Measurements from ENCODE around the gene ARL6. TPM values are rescaled to one million over a fixed set of nuclear protein-coding genes. Genes with fewer than 3 reads are reported as not detected.
"Not testable (repeated sequence)": the region's sequence is repeated elsewhere in the genome, so short reads cannot be mapped to it uniquely, and the experiment has no call there.

The ARL6 gene
- total RNA-seq, 4 donors from 2014 or later, result 4.5 to 6.4 (median 5.6) TPM

GRCh38 chr3:97823046-97824004 lies 58.8 kb downstream of the ARL6 start:
- intact Hi-C loops (cut with DNase I; ENCODE audit: low total_unique reads), result no loop called here
- DNase-seq (ENCODE audit: low spot score in 2 of 2), result no peak
- H3K4me3 ChIP-seq (ENCODE audit: low read depth, poor library complexity, severe bottlenecking), result no peak overlapping the region
- 12 to 19% methylated on average over 17 of the region's 17 CpGs for WGBS, 2 donors
- TF ChIP-seq, protein P1, sequence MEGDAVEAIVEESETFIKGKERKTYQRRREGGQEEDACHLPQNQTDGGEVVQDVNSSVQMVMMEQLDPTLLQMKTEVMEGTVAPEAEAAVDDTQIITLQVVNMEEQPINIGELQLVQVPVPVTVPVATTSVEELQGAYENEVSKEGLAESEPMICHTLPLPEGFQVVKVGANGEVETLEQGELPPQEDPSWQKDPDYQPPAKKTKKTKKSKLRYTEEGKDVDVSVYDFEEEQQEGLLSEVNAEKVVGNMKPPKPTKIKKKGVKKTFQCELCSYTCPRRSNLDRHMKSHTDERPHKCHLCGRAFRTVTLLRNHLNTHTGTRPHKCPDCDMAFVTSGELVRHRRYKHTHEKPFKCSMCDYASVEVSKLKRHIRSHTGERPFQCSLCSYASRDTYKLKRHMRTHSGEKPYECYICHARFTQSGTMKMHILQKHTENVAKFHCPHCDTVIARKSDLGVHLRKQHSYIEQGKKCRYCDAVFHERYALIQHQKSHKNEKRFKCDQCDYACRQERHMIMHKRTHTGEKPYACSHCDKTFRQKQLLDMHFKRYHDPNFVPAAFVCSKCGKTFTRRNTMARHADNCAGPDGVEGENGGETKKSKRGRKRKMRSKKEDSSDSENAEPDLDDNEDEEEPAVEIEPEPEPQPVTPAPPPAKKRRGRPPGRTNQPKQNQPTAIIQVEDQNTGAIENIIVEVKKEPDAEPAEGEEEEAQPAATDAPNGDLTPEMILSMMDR (IDR thresholded peaks at IDR 0.05), result no peak
- no peak for TF ChIP-seq POLR2A (IDR thresholded peaks at IDR 0.05)

GRCh38 chr3:97825101-97825500 lies 60.5 kb downstream of the ARL6 start:
- TF ChIP-seq POLR2A (IDR thresholded peaks at IDR 0.05), result no peak
- TF ChIP-seq, protein P1 (IDR thresholded peaks at IDR 0.05), result no peak
- WGBS, 2 donors, result 58 to 72% methylated on average over 1 of the region's 1 CpG
- DNase-seq (ENCODE audit: low spot score in 2 of 2), result no peak
- no peak overlapping the region for H3K4me3 ChIP-seq (ENCODE audit: low read depth, poor library complexity, severe bottlenecking)
- intact Hi-C loops (cut with DNase I; ENCODE audit: low total_unique reads), result no loop called here

- intact Hi-C loops (cut with DNase I; ENCODE audit: low total_unique reads), result no loop called here
- 76% methylated on average over 2 of the region's 2 CpGs for WGBS, 2 donors
- DNase-seq (ENCODE audit: low spot score in 2 of 2), result no peak
- no peak overlapping the region for H3K4me3 ChIP-seq (ENCODE audit: low read depth, poor library complexity, severe bottlenecking)
- TF ChIP-seq, protein P1 (IDR thresholded peaks at IDR 0.05), result no peak
- no peak for TF ChIP-seq POLR2A (IDR thresholded peaks at IDR 0.05)
Observed at GRCh38 chr3:97827741-97828471, 63.3 kb downstream of the ARL6 start.

DNA sequence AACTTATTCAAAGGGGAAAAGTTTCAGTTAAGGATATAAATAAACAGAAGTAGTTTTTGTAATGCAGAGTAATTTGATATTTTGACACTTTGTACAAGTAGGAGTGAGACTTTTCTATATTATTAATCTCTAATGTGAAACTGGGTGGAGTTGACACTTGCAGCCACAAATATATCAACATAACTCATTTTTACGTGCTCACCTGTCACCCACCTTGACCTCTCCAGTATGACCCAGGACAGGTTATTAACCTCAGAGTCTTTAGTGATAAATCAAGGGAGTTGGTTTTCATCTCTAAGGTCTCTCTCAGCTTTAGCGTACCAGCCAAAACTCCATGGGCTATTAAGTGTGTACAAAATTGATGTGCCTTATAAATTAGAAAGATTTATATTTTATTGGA lies 64.6 kb downstream of the ARL6 start:
- no peak for TF ChIP-seq POLR2A (IDR thresholded peaks at IDR 0.05)
- TF ChIP-seq, protein P1 (IDR thresholded peaks at IDR 0.05), result no peak
- DNase-seq (ENCODE audit: low spot score in 2 of 2), result no peak
- intact Hi-C loops (cut with DNase I; ENCODE audit: low total_unique reads), result no loop called here
- WGBS, 2 donors, result 83% methylated on average over 2 of the region's 2 CpGs
- H3K4me3 ChIP-seq (ENCODE audit: low read depth, poor library complexity, severe bottlenecking), result no peak overlapping the region

DNA sequence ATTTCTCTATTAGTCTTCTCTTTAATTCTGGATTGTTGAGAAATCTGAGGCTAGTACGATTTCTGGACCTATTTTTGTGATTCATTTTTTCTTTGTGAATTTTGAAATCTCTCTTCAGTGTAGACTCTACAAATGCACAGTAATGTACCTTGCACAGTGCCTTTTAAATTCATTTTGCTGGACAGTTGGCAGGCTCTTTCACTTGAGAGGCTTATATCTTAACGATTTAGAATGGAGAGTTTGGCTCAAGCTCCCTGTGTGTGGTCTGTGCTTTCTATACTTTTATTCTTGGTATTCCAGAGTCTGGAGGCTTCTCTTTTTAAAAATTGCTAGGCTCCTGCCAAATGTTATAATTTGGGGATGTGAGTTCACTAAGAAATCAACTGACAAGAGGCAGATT lies 66.1 kb downstream of the ARL6 start:
- 47 to 57% methylated on average over 2 of the region's 2 CpGs for WGBS, 2 donors
- DNase-seq (ENCODE audit: low spot score in 2 of 2), result no peak
- intact Hi-C loops (cut with DNase I; ENCODE audit: low total_unique reads), result no loop called here
- no peak for TF ChIP-seq POLR2A (IDR thresholded peaks at IDR 0.05)
- no peak overlapping the region for H3K4me3 ChIP-seq (ENCODE audit: low read depth, poor library complexity, severe bottlenecking)

- intact Hi-C loops (cut with DNase I; ENCODE audit: low total_unique reads), result no loop called here
- no peak overlapping the region for H3K4me3 ChIP-seq (ENCODE audit: low read depth, poor library complexity, severe bottlenecking)
- TF ChIP-seq POLR2A (IDR thresholded peaks at IDR 0.05), result no peak
- TF ChIP-seq, protein P1 (IDR thresholded peaks at IDR 0.05), result no peak
- no peak for DNase-seq (ENCODE audit: low spot score in 2 of 2)
- 92 to 93% methylated on average over 1 of the region's 1 CpG for whole genome bisulfite sequencing, 2 donors
Observed at GRCh38 chr3:97831140-97831539, 66.6 kb downstream of the ARL6 start.

DNA sequence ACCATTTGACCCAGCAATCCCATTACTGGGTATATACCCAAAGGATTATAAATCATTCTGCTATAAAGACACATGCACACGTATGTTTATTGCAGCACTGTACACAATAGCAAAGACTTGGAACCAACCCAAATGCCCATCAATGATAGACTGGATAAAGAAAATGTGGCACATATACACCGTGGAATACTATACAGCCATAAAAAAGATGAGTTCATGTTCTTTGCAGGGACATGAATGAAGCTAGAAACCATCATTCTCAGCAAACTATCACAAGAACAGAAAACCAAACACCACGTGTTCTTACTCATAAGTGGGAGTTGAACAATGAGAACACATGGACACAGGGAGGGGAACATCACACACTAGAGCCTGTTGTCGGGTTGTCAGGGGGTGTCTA lies 68.6 kb downstream of the ARL6 start:
- H3K4me3 ChIP-seq (ENCODE audit: low read depth, poor library complexity, severe bottlenecking); intact Hi-C loops (cut with DNase I; ENCODE audit: low total_unique reads); DNase-seq (ENCODE audit: low spot score in 2 of 2): not testable (repeated sequence)
- 91 to 97% methylated on average over 4 of the region's 4 CpGs for WGBS, 2 donors
